ENCODE measurements around the gene RBM20. TPM values are rescaled to one million over a fixed set of nuclear protein-coding genes. Genes with fewer than 3 reads are reported as not detected.

The RBM20 gene
- total and polyA plus RNA-seq, 7 experiments from 2014 or later: 0.16 to 1.7 (median 0.37) TPM; not detected in 1

GRCh38 chr10:110698782-110699201 is 54.7 kb downstream of the RBM20 start:
- Histone ChIP-seq H3K4me1 (ENCODE audit: control insufficient read depth in 2 of 2, insufficient read depth in 2 of 2, low read length in 2 of 2) (no peaks in the 10 kb centered on the region), H3K36me3 (ENCODE audit: control insufficient read depth in 2 of 3, insufficient read depth in 3 of 3, low read length in 3 of 3) (no peaks in the 10 kb centered on the region), H3K9me3 (ENCODE audit: control insufficient read depth in 2 of 3, low read length in 3 of 3) (no peaks in the 10 kb centered on the region), H3K27ac (ENCODE audit: low read depth, low read length) (no peak overlapping the region), H3K27me3 (ENCODE audit: control insufficient read depth in 2 of 2, insufficient read depth in 2 of 2, low read length in 2 of 2) (no peaks in the 10 kb centered on the region), H3K4me3 (ENCODE audit: low read length) (no peak overlapping the region)
- no peak overlapping the region for H3K27ac Mint-ChIP-seq
- H3K4me3 Mint-ChIP-seq: no peak overlapping the region
- ChIA-PET POLR2A (interaction anchor here (0.6 kb wide), 1 partner anchor 207 kb away, joined by 3 read pairs; no protein-coding TSS in a partner anchor), CTCF (no interaction called here)
- no peaks in the 10 kb centered on the region for H3K36me3 Mint-ChIP-seq
- H3K27me3 Mint-ChIP-seq: peaks cover 0 to 7% (median 0%) of the 10 kb centered on the region in 5 donors
- H3K4me1 Mint-ChIP-seq: peaks cover 0 to 6% (median 0%) of the 10 kb centered on the region in 7 donors
- no peak for ATAC-seq
- no peaks in the 10 kb centered on the region for H3K9me3 Mint-ChIP-seq
- intact Hi-C loops (cut with micrococcal nuclease): no loop called here
- DNase-seq: no peak

DNA sequence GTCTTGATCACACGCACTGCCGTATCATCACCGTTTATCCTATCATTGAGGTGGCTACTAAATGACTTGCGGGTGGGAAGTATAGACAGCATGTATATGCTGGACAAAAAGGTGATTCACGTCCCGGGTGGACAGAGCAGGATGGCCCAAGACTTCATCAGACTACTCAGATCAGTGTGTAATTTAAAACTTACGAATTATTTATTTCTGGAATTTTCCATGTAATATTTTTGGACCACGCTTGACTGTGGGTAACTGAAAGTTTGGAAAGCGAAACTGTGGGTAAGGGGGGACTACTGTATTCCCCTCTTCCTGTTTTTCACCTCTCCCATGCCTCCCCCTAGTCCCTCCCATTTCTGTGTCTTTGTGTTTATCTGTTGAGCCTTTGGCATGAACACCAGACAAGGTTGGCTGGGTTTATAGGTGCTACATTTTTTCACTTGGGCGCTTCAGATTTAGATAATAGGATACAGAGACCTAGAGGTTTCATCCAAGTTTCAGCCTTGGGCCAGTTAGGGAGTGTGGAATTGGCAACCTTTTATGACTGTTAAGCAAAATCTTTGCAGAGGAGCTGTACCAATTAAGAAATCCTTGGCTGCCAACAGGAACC is 55.8 kb downstream of the RBM20 start:
- Mint-ChIP-seq H3K27ac (no peak overlapping the region), H3K4me1 (peaks cover 0 to 6% (median 0%) of the 10 kb centered on the region in 7 donors), H3K27me3 (peaks cover 0 to 1% (median 0%) of the 10 kb centered on the region in 5 donors), H3K9me3 (no peaks in the 10 kb centered on the region), H3K36me3 (peaks cover 0 to 2% (median 0%) of the 10 kb centered on the region in 5 donors), H3K4me3 (no peak overlapping the region)
- no peak overlapping the region for H3K4me3 ChIP-seq (ENCODE audit: low read length)
- H3K27ac ChIP-seq (ENCODE audit: low read depth, low read length): no peak overlapping the region
- DNase-seq (no peak), ATAC-seq (no peak)
- H3K36me3 ChIP-seq (ENCODE audit: control insufficient read depth in 2 of 3, insufficient read depth in 3 of 3, low read length in 3 of 3): no peaks in the 10 kb centered on the region
- ChIA-PET POLR2A (no interaction called here), CTCF (no interaction called here)
- no peaks in the 10 kb centered on the region for H3K4me1 ChIP-seq (ENCODE audit: control insufficient read depth in 2 of 2, insufficient read depth in 2 of 2, low read length in 2 of 2)
- no peaks in the 10 kb centered on the region for H3K9me3 ChIP-seq (ENCODE audit: control insufficient read depth in 2 of 3, low read length in 3 of 3)
- intact Hi-C loops (cut with micrococcal nuclease): no loop called here
- no peaks in the 10 kb centered on the region for H3K27me3 ChIP-seq (ENCODE audit: control insufficient read depth in 2 of 2, insufficient read depth in 2 of 2, low read length in 2 of 2)

- peaks cover 0 to 2% (median 0%) of the 10 kb centered on the region in 5 donors for H3K36me3 Mint-ChIP-seq
- intact Hi-C loops (cut with micrococcal nuclease): no loop called here
- ATAC-seq (no peak), DNase-seq (no peak)
- no peak overlapping the region for H3K27ac ChIP-seq (ENCODE audit: low read depth, low read length)
- H3K9me3 Mint-ChIP-seq: no peaks in the 10 kb centered on the region
- no peaks in the 10 kb centered on the region for H3K9me3 ChIP-seq (ENCODE audit: control insufficient read depth in 2 of 3, low read length in 3 of 3)
- H3K4me1 ChIP-seq (ENCODE audit: control insufficient read depth in 2 of 2, insufficient read depth in 2 of 2, low read length in 2 of 2): no peaks in the 10 kb centered on the region
- H3K4me1 Mint-ChIP-seq: peaks cover 0 to 6% (median 0%) of the 10 kb centered on the region in 7 donors
- no peak overlapping the region for H3K27ac Mint-ChIP-seq
- ChIA-PET CTCF (no interaction called here), POLR2A (no interaction called here)
- H3K4me3 Mint-ChIP-seq: no peak overlapping the region
- H3K4me3 ChIP-seq (ENCODE audit: low read length): no peak overlapping the region
- no peaks in the 10 kb centered on the region for H3K36me3 ChIP-seq (ENCODE audit: control insufficient read depth in 2 of 3, insufficient read depth in 3 of 3, low read length in 3 of 3)
- no peaks in the 10 kb centered on the region for H3K27me3 ChIP-seq (ENCODE audit: control insufficient read depth in 2 of 2, insufficient read depth in 2 of 2, low read length in 2 of 2)
- H3K27me3 Mint-ChIP-seq: peaks cover 0 to 5% (median 0%) of the 10 kb centered on the region in 5 donors
Observed at GRCh38 chr10:110700947-110701616, 56.9 kb downstream of the RBM20 start.

GRCh38 chr10:110701617-110701971 is 57.5 kb downstream of the RBM20 start:
- no peak for ATAC-seq
- Histone ChIP-seq H3K27me3 (ENCODE audit: control insufficient read depth in 2 of 2, insufficient read depth in 2 of 2, low read length in 2 of 2) (no peaks in the 10 kb centered on the region), H3K27ac (ENCODE audit: low read depth, low read length) (no peak overlapping the region), H3K4me3 (ENCODE audit: low read length) (no peak overlapping the region), H3K9me3 (ENCODE audit: control insufficient read depth in 2 of 3, low read length in 3 of 3) (no peaks in the 10 kb centered on the region), H3K4me1 (ENCODE audit: control insufficient read depth in 2 of 2, insufficient read depth in 2 of 2, low read length in 2 of 2) (no peaks in the 10 kb centered on the region), H3K36me3 (ENCODE audit: control insufficient read depth in 2 of 3, insufficient read depth in 3 of 3, low read length in 3 of 3) (no peaks in the 10 kb centered on the region)
- DNase-seq: no peak
- H3K9me3 Mint-ChIP-seq: peaks cover 0 to 3% (median 0%) of the 10 kb centered on the region in 11 donors
- intact Hi-C loops (cut with micrococcal nuclease): no loop called here
- H3K4me1 Mint-ChIP-seq: peaks cover 0 to 6% (median 0%) of the 10 kb centered on the region in 7 donors
- no peak overlapping the region for H3K4me3 Mint-ChIP-seq
- ChIA-PET CTCF (no interaction called here), POLR2A (no interaction called here)
- no peak overlapping the region for H3K27ac Mint-ChIP-seq
- peaks cover 0 to 2% (median 0%) of the 10 kb centered on the region in 5 donors for H3K36me3 Mint-ChIP-seq
- H3K27me3 Mint-ChIP-seq: peaks cover 0 to 10% (median 0%) of the 10 kb centered on the region in 5 donors

GRCh38 chr10:110704070-110704469 is 59.9 kb downstream of the RBM20 start:
- peaks cover 0 to 2% (median 0%) of the 10 kb centered on the region in 5 donors for H3K36me3 Mint-ChIP-seq
- ChIA-PET POLR2A (interaction anchor here (0.6 kb wide), 1 partner anchor 21 kb away, joined by 4 read pairs; no protein-coding TSS in a partner anchor), CTCF (no interaction called here)
- Histone ChIP-seq H3K4me3 (ENCODE audit: low read length) (no peak overlapping the region), H3K9me3 (ENCODE audit: control insufficient read depth in 2 of 3, low read length in 3 of 3) (no peaks in the 10 kb centered on the region), H3K36me3 (ENCODE audit: control insufficient read depth in 2 of 3, insufficient read depth in 3 of 3, low read length in 3 of 3) (no peaks in the 10 kb centered on the region), H3K27me3 (ENCODE audit: control insufficient read depth in 2 of 2, insufficient read depth in 2 of 2, low read length in 2 of 2) (no peaks in the 10 kb centered on the region), H3K4me1 (ENCODE audit: control insufficient read depth in 2 of 2, insufficient read depth in 2 of 2, low read length in 2 of 2) (no peaks in the 10 kb centered on the region), H3K27ac (ENCODE audit: low read depth, low read length) (no peak overlapping the region)
- DNase-seq (no peak), ATAC-seq (no peak)
- intact Hi-C loops (cut with micrococcal nuclease): no loop called here
- peaks cover 0 to 5% (median 0%) of the 10 kb centered on the region in 11 donors for H3K9me3 Mint-ChIP-seq
- no peak overlapping the region for H3K4me3 Mint-ChIP-seq
- peaks cover 0 to 6% (median 0%) of the 10 kb centered on the region in 7 donors for H3K4me1 Mint-ChIP-seq
- peaks cover 0 to 17% (median 0%) of the 10 kb centered on the region in 5 donors for H3K27me3 Mint-ChIP-seq
- no peak overlapping the region for H3K27ac Mint-ChIP-seq

- H3K4me1 ChIP-seq (ENCODE audit: control insufficient read depth in 2 of 2, insufficient read depth in 2 of 2, low read length in 2 of 2): no peaks in the 10 kb centered on the region
- H3K27me3 ChIP-seq (ENCODE audit: control insufficient read depth in 2 of 2, insufficient read depth in 2 of 2, low read length in 2 of 2): no peaks in the 10 kb centered on the region
- H3K27ac Mint-ChIP-seq: no peak overlapping the region
- H3K36me3 ChIP-seq (ENCODE audit: control insufficient read depth in 2 of 3, insufficient read depth in 3 of 3, low read length in 3 of 3): no peaks in the 10 kb centered on the region
- intact Hi-C loops (cut with micrococcal nuclease): no loop called here
- H3K27me3 Mint-ChIP-seq: peaks cover 0 to 19% (median 0%) of the 10 kb centered on the region in 5 donors
- H3K4me3 Mint-ChIP-seq: no peak overlapping the region
- no peaks in the 10 kb centered on the region for H3K9me3 ChIP-seq (ENCODE audit: control insufficient read depth in 2 of 3, low read length in 3 of 3)
- ChIA-PET POLR2A (interaction anchor here (0.6 kb wide), 2 partner anchors 20 to 139 kb away, joined by 4 read pairs; no protein-coding TSS in a partner anchor), CTCF (no interaction called here)
- H3K4me1 Mint-ChIP-seq: peaks cover 0 to 6% (median 0%) of the 10 kb centered on the region in 7 donors
- DNase-seq (no peak), ATAC-seq (no peak)
- no peak overlapping the region for H3K4me3 ChIP-seq (ENCODE audit: low read length)
- H3K27ac ChIP-seq (ENCODE audit: low read depth, low read length): no peak overlapping the region
- H3K9me3 Mint-ChIP-seq: peaks cover 0 to 5% (median 0%) of the 10 kb centered on the region in 11 donors
- peaks cover 0 to 2% (median 0%) of the 10 kb centered on the region in 5 donors for H3K36me3 Mint-ChIP-seq
Observed at GRCh38 chr10:110704906-110705476, 60.9 kb downstream of the RBM20 start.
